ENCODE data around the gene TEDC2. TPM values are rescaled to one million over a fixed set of nuclear protein-coding genes. Genes with fewer than 3 reads are reported as not detected.
A peak's percentile ranks its signal among the peaks of the same experiment; 100 is the strongest.

TEDC2 gene
- total RNA-seq, 1 experiment from 2014 or later = 45.4 TPM

DNA sequence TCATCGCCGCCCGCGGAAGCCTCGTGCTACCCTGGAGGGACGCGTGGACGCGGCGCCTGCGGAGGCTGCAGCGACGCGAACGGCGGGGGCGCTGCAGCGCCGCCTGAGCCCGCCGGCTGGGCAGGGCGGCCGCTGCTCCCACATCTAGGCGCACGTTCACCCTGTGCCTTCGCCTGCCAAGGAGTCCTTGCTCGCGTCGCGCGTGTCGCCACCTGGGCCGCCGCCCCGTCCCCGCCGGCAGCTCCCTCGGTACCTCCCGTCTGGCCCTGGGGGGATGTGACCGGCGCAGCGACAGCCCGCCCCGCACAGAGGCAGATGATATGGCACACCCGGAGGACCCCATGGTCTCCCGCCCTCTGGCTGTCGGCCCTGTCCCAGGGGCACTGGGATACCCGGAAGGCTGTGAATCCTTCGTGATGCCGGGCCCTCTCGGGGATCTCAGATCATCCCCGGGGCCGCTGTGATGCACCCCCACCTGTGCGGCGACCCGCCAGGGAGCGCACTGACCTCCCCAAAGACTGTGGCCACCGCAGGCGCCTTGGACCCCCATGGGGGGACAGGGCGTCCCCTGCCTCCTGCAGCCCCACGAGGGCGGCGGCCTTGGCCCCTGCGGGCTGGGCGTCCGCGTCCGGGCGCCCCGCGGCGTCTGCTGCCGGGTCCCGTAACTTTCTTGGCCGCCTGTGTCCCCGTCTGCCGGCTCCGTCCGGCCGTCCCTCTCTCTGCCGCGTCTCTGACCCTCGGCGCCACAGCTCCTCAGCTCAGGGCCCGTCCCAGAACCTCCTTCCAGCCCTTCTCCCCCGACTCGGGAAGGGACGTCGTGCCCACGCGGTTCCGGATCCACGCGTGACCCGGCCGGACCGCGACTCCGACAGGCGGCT, 14.3 kb downstream of the TEDC2 start:
- no peak overlapping the region for H3K23ac ChIP-seq (ENCODE audit: insufficient read length, low read depth, low read length)
- Mint-ChIP-seq H3K4me1 (peaks cover 20 to 24% of the 10 kb centered on the region in 2 experiments), H3K27ac (no peak overlapping the region), H3K27me3 (ENCODE audit: low read depth) (peaks cover 50% of the 10 kb centered on the region), H3K9me3 (no peaks in the 10 kb centered on the region), H3K36me3 (ENCODE audit: insufficient read depth in 1 of 3, low read depth in 3 of 3) (no peaks in the 10 kb centered on the region; a peak in 1 of 7 replicates), H3K4me3 (peak overlapping the region; percentile 68 to 82)
- H2BK120ac ChIP-seq (ENCODE audit: low read depth, low read length, poor library complexity, severe bottlenecking) = no peak overlapping the region
- H3K56ac ChIP-seq (ENCODE audit: insufficient read length, low read depth, low read length) = no peak overlapping the region
- H3K27ac ChIP-seq (ENCODE audit: insufficient read length, low read depth, low read length) = no peak overlapping the region
- H4K5ac ChIP-seq (ENCODE audit: insufficient read length, low read depth, low read length) = no peak overlapping the region
- H3K9me3 ChIP-seq (ENCODE audit: control insufficient read depth, low read depth, low read length) = no peaks in the 10 kb centered on the region
- H3K4ac ChIP-seq (ENCODE audit: low read depth, low read length) = no peak overlapping the region
- H4K91ac ChIP-seq (ENCODE audit: insufficient read length, low read depth, low read length) = no peak overlapping the region
- TF ChIP-seq CTCF (conservative IDR thresholded peaks at IDR 0.05) = peak; percentile 29; the same call in 1 of the 3 replicates
- H3K18ac ChIP-seq (ENCODE audit: insufficient read length, low read depth, low read length) = no peak overlapping the region
- H2BK15ac ChIP-seq (ENCODE audit: low read depth, low read length) = no peak overlapping the region
- no peak overlapping the region for H2AFZ ChIP-seq (ENCODE audit: low read length)
- WGBS (ENCODE audit: extremely low coverage, insufficient read length, low lambda C conversion rate) = no CpG with 5 or more reads among the region's 100 CpGs
- DNase-seq = peak; percentile 64
- H4K8ac ChIP-seq (replicated peaks; ENCODE audit: insufficient read length, low read depth, low read length) = no peak overlapping the region
- H2AK5ac ChIP-seq (ENCODE audit: insufficient read length, low read length) = no peak overlapping the region
- H3K14ac ChIP-seq (ENCODE audit: insufficient read depth, low read length) = 0 out of 2 replicates have a peak overlapping the region, but pooled peaks have one; percentile 70
- no peaks in the 10 kb centered on the region for H3K79me2 ChIP-seq (ENCODE audit: insufficient read depth, low read length)
- no peak overlapping the region for H2BK12ac ChIP-seq (ENCODE audit: insufficient read length, low read depth, low read length)
- H3K23me2 ChIP-seq (ENCODE audit: insufficient read length, low read depth, low read length, poor library complexity, severe bottlenecking) = peaks cover 10% of the 10 kb centered on the region
- no peaks in the 10 kb centered on the region for H3K79me1 ChIP-seq (ENCODE audit: insufficient read depth, low read depth, low read length, poor library complexity, severe bottlenecking)
- peaks cover 18% of the 10 kb centered on the region; the same call in 1 of the 2 replicates for H3K27me3 ChIP-seq (ENCODE audit: insufficient read depth, low read length)
- no peak overlapping the region for H3T11ph ChIP-seq (ENCODE audit: low read length)
- peak overlapping the region; percentile 29 for H3K4me2 ChIP-seq (ENCODE audit: insufficient read depth, insufficient read length, low read length)
- no peak overlapping the region for H2BK5ac ChIP-seq (ENCODE audit: insufficient read length, low read length)
- no peaks in the 10 kb centered on the region for H4K20me1 ChIP-seq (ENCODE audit: control insufficient read depth, insufficient read depth, insufficient read length)
- no peaks in the 10 kb centered on the region for H3K4me1 ChIP-seq (ENCODE audit: insufficient read depth, low read length)
- no peak overlapping the region for H2BK20ac ChIP-seq (ENCODE audit: low read depth, low read length, poor library complexity, severe bottlenecking)
- H3K9ac ChIP-seq (ENCODE audit: extremely low read depth, insufficient read length, low read length) = no peak overlapping the region

All from H9 (cell line).